ENCODE data around the gene CDKN2B-AS1.

CDKN2B-AS1 gene

DNA sequence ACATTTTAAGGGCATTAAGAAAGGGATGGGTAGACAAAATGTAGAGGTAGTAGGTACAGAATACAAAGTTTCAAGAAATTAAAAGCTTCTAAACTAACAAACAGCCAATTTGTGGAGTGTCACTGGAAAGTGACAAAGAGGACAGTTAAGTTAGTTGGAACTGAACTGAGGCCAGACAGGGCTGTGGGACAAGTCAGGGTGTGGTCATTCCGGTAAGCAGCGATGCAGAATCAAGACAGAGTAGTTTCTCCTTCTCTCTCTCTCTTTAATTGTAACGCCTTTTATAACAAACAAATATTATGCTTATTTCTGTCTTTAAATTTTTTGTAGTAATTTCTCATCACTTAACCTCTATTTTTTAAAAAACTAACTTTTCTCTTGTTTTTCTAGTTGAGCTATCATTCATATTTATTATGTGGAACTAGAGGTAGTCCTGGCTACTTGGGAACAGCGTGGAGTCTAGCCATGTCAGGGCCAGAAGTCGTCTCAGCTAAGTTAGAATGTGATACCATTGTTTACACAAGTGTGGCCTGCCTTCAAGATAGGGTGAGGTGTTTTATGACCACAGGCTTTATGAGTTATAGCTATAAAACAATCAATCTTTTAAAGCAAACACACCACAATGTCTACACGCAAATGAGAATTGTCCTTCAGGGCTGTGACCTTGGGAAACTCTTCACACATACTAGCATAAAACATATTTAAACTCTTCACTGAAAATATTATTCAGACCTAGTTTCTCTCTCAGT is 129.8 kb downstream of the CDKN2B-AS1 start:
- no peak for DNase-seq

GRCh38 chr9:22129133-22129532 is 134.5 kb downstream of the CDKN2B-AS1 start:
- DNase-seq: no peak

- no peak for DNase-seq
Measured at GRCh38 chr9:22129633-22130032, 135.0 kb downstream of the CDKN2B-AS1 start.

- DNase-seq: no peak
Measured at GRCh38 chr9:22131817-22132216, 137.2 kb downstream of the CDKN2B-AS1 start.

DNA sequence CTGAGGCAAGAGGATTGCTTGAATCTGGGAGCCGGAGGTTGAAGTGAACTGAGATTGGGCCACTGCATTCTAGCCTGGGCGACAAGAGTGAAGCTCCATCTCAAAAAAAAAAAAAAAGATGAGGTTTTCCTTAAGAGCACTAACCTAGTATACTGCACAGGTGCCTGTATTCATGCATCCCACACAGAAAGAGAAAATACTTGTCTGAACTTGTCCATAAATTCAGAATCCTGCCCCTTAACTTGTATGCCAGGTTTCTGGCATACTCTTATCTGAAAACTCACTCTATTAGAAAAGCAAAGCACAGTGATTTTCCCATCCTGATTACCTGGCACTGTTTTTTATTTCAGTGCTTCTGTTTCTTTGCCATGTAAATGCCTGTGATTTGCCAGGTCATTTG is 139.8 kb downstream of the CDKN2B-AS1 start:
- no peak for DNase-seq

DNA sequence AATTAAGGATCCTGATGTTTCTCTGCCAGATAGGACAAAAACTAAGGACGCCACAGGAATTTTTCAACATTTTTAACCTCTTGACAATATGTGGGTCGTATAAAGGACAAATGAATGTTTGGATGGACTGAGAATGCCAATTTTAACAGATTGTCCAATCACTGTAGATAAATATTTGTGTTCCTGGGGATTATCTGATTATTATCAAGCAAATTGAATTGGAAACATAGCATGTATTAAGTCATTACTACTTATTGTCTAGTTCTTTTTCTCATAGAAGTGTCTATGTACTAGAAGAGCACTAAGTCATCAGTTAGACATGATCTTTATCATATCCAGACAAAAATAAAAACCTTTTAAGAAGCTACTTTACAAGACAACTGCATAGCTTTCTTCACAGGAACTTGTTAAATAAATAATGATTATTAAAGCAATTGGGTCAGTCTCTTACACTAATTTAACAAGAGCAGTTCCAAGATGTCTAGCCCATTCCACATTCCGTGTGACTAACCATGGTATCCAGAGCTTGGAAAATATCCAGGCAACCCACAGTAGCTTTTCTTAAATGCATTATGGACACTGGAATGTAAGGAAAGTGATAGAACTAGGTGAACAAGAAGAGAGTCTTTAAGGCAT is 142.0 kb downstream of the CDKN2B-AS1 start:
- DNase-seq: no peak

DNA sequence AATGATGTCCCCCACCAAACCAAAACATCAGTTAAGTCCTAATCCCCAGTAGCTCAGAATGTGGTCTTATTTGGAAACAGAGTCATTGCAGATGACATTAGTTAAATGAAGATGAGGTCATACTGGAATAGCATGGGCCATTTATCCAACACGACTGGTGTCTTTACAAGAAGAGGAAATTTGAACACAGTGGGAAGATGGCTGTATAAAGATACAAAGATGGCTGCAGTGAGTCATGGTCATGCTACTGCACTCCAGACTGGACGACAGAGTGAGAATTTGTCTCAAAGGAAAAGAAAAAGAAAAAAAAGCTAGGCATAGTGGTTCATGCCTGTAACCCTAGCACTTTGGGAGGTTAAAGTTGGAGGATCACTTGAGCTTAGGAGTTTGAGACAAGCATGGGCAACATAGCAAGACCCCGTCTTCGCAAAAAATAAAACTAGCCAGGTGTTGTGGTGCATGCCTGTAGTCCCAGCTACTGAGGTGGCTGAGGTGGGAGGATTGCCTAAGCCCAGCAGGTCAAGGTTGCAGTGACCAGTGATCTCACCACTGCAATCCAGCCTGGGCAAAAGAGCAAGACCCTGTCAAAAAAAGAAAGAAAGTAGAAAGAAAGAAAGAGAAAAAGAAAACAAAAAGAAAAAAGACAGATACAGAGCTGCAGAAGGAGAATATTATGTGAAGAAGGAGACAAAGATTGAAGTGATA is 144.5 kb downstream of the CDKN2B-AS1 start:
- no peak for DNase-seq

DNA sequence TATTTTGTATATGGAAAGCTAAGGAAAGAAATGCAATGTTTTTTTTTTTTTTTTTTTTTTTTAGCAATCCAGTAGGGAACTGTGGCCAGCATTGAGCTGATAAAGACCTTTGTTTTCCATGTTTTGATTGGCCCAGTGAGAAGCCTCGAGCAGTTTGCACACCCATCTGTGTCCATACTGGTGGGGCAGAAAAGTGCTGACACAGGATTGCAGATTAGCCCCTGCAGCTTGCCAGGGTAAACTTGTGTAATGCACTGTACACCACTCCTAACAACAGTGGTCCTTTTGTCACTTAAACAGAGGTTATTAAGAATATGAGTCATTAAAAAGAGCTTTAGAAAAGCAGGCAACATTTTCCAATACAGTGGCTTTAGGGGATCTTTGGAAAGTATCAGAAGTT is 147.3 kb downstream of the CDKN2B-AS1 start:
- no peak for DNase-seq

- no peak for DNase-seq
Measured at GRCh38 chr9:22142671-22143070, 148.1 kb downstream of the CDKN2B-AS1 start.

DNA sequence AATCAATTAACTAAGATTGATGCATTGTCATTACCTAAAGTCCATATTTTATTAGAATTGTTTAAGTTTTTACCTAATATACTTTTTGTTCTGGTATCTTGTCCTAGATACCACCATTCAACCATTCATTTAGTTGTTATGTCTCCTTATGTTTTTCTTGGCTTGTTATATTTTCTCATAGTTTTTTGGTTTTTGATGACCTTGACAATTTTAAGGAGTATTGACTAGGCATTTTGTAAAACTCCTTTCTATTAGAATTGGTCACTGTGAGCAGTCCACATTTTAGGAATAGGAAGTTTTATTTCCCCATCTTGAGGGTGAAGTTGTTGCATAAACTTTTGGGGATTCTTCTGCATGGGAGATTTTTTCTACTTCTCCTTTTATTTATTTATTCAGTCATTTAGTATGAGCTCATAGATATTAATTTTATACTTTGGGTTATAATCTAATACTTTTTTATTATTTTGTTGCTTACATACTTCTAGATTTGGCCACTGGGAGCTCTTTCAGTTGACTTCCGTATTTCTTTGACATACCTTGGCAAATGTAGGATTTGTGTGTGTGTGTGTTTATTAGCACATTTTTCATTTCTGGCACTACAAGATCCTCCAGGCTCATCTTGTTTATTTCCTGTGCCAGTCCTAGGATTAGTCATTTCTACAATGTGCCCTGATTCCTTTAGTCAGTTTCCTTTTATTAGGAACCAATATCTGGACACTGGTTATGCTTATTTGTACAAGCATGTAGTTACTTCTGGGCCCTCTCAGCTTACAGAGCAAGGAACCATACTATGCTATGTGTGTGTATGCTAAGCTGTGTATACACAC is 149.4 kb downstream of the CDKN2B-AS1 start:
- DNase-seq: no peak

DNA sequence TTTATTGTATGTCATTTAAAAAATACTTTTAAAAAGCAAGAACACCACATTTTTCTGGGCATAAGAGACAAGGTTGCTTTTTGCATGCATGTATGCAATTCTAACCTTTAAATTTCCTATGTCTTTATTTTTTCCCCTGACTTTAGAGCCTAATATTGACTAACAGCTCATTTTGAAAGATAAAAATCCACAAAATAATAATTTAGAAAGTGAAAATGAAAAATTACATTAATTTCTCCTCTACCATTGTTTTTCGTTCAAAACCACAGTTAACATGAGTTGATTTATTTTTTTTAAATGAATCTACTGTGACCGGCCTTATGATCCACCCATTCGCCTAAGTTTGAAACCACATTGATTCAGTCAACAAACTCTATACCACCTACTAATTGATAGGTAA is 152.0 kb downstream of the CDKN2B-AS1 start:
- DNase-seq: no peak

DNA sequence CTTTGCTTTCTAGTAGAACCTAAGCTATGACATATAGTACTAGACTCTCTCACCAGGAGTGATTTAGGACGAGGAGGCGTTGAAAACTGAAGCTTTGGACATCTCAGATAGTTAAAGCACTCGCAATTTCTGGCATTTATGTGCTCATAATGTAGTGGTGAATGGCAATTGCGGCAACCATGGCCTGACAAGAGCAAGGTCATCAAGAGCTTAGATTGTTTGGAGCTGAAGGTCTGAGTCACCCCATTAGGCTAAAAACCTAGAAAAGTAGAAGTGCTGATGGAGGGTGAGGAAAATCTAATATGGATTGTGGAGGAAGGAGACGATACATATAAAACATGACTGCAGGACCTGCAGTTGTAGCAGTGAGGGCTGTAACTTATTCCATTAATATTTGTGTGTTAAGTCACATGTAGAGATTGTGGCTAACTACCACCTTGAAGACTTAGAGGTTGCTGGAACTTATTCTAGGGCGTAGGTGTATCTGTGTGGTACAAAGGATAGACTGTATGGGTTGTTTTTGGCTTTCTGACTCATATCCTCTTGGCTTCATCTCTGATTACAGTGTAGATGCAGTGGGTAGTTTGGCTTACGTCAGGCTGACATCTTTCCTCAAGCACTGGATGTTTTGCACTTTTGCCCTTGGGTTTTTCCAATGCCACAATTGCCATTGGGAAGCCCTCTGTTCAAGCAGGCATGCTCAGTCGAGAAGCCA is 153.4 kb downstream of the CDKN2B-AS1 start:
- DNase-seq: no peak

DNA sequence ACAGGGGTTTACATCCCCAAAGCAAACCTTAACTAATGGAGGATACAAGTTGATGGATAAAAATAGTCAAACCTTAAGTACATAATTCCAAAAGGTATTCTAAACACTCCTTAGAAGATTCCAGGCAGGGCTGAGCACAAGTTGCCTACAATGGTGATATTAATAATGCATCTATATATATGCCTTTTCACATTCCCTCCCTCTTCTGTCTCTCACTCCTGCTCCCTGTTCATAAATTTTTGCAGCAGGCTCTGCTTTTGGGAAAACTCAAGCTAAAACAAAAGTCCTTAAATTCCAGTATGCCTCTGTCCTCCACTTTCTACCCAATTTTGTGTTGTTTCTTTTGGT is 153.9 kb downstream of the CDKN2B-AS1 start:
- DNase-seq: no peak

DNA sequence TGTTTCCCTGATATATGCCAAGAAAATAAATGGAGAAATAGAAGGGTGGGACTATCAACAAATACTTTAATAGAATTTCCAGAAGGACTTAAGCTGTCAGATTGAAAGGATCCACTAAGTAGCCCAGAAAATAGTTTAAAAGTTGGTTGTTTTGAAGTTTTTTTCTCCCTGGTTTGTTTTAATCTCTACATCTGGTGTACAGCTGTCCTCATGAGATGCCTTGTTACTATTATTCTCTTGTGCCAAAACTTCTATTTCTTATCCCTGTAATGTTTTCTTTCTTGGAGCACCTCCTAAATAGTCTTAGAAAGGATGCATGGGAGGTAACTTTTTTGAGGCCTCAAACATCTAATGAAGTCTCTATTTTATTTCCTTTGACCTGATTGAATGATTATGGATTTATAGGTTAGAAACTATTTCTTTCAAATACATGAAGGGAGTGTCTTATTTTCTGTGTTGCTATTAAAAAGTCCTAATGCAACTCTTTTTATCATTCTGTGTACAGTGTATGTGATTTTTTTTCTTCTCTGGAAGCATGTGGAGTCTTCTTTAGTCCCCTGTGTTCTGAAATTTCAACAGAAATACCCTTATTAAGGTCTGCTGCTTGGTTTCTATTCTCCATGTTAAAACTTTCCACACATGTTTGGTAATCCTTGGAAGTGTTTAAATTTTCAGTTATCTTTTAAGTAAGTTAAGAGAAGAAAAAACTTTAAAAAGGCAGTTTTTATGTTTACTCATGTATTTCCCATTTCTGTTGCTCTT is 154.5 kb downstream of the CDKN2B-AS1 start:
- DNase-seq: no peak

DNA sequence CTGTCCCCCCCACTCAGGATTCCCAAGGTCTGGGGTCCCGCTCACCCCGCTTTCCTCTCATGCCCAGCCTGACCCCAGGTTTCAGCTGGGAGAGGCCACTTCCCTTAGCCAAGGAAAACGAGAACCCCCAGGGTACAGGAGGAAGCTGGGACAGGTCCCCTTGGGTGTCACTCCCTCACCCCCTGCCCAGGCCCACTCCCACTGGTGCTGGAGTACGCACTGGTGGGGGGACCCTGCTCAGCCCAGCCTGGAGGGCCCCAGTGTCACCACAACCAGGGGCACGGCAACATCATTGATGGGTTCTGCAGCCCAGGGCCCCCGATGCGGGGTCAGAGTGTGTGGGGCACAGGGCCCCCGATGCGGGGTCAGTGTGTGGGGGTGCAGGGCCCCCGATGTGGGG is 159.5 kb downstream of the CDKN2B-AS1 start:
- DNase-seq: no peak

- no peak for DNase-seq
Measured at GRCh38 chr9:22156586-22156985, 162.0 kb downstream of the CDKN2B-AS1 start.

- no peak for DNase-seq
Measured at GRCh38 chr9:22157276-22157675, 162.7 kb downstream of the CDKN2B-AS1 start.

GRCh38 chr9:22157828-22158227 is 163.2 kb downstream of the CDKN2B-AS1 start:
- no peak for DNase-seq

GRCh38 chr9:22158271-22158670 is 163.7 kb downstream of the CDKN2B-AS1 start:
- no peak for DNase-seq

DNA sequence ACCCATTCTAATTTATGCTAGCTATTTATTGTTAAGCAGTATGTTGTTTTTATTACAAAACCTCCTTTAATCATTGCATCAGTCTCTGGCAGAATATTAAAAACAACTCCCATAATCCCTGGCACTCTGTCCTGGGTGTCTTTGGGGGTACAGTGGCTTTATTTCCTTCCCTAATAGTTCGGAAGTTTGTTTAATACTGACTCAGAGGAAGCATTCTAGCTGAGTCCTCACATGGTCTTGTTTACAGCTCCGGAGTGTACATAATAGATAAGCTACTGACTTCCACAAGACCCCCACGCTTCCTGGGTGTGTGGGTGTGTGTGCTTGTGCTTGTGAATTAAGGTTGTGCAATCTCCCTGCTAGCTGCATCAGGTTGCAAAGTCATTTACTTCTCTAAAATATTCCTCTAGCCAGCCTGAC is 164.3 kb downstream of the CDKN2B-AS1 start:
- peak; percentile 15 for DNase-seq

GRCh38 chr9:22159586-22159985 is 165.0 kb downstream of the CDKN2B-AS1 start:
- no peak for DNase-seq

DNA sequence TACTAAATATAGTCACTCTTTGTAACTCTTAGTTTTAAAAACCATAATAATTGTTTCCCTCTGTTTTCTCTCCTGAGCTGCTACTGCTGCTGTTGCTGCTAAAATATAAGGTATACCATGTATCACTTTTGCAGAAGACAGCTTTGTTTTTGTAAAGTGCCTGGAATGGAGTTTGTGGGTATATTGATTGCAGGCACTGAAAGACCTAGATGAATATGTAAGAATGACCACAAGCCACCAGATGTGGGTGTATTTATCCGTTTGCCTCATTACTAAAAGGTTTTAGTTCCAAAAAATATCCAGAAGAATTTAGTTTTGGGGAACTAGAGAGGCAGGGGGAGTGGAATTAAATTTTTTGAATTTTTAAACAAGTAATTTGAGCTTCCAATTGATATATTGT is 165.6 kb downstream of the CDKN2B-AS1 start:
- DNase-seq: no peak

All from KG1 (cell line).